IMR-90 (cell line): Measurements from ENCODE around the gene CHAF1B. TPM values are rescaled to one million over a fixed set of nuclear protein-coding genes. Genes with fewer than 3 reads are reported as not detected.
A peak's percentile ranks its signal among the peaks of the same experiment; 100 is the strongest.
"Not testable (repeated sequence)": the region's sequence is repeated elsewhere in the genome, so short reads cannot be mapped to it uniquely, and the experiment has no call there.

Experiments
- ATAC-seq: fragments of 200-7000 bp; cut with Tn5 transposase; 2 replicates; pipeline ENCODE4 v1.9.1; 2020; ENCODE audit warnings: low read depth, mild to moderate bottlenecking, moderate library complexity
- BruUV-seq: library from RNA; stranded (reverse); fragments of 400-500 nt; replicated peaks from 2 replicates; lab custom pipeline; 2021; lab: Mats Ljungman, UMichigan
- CTCF ChIA-PET: fragments of 300-600 bp; formaldehyde crosslinking; extraction: SDS; loops from one replicate; lab custom pipeline; 2021; ENCODE audit warnings: antibody characterized with exemption; lab: Yijun Ruan, JAX
- POLR2A ChIA-PET: fragments of 300-600 bp; sonication (Branson Sonifier 250); formaldehyde crosslinking; loops from one replicate; lab custom pipeline; 2022; ENCODE audit warnings: antibody characterized with exemption; ENCODE audit not compliant: unreplicated experiment; lab: Charles Lee
- DNase-seq: peaks from one replicate; pipeline ENCODE4 v3.0.0; 2013
- H2AFZ ChIP-seq: replicated peaks from 2 replicates; pipeline ENCODE3; 2013; ENCODE audit warnings: low read length, mild to moderate bottlenecking; ENCODE audit not compliant: poor library complexity
- H2AK5ac ChIP-seq: 2 replicates; pipeline ENCODE4 v1.6.1; 2013; ENCODE audit warnings: low read depth, low read length, inconsistent platforms
- H2AK9ac ChIP-seq: replicated peaks from 2 replicates; pipeline ENCODE3; 2013; ENCODE audit warnings: mild to moderate bottlenecking, low read depth, low read length, moderate library complexity; ENCODE audit not compliant: poor library complexity
- H2BK120ac ChIP-seq: 2 replicates; pipeline ENCODE4 v1.6.1; 2013; ENCODE audit warnings: low read depth, low read length, inconsistent platforms
- H2BK15ac ChIP-seq: 3 replicates; pipeline ENCODE4 v1.6.1; 2013; ENCODE audit warnings: low read depth, low read length, inconsistent platforms
- H2BK20ac ChIP-seq: 2 replicates; pipeline ENCODE4 v1.6.1; 2013; ENCODE audit warnings: low read depth, mild to moderate bottlenecking, inconsistent platforms, low read length, moderate library complexity
- H2BK5ac ChIP-seq: 2 replicates; pipeline ENCODE4 v1.6.1; 2013; ENCODE audit warnings: mild to moderate bottlenecking, low read depth, low read length, inconsistent platforms; ENCODE audit not compliant: poor library complexity, severe bottlenecking
- H3K14ac ChIP-seq: replicated peaks from 2 replicates; pipeline ENCODE4 v1.6.1; 2013; ENCODE audit warnings: low read depth, low read length, inconsistent platforms
- H3K18ac ChIP-seq: 2 replicates; pipeline ENCODE4 v1.6.1; 2013; ENCODE audit warnings: low read depth, low read length, control low read depth
- H3K23ac ChIP-seq: 2 replicates; pipeline ENCODE4 v1.6.1; 2013; ENCODE audit warnings: low read depth, low read length, inconsistent platforms
- H3K27ac ChIP-seq: 2 replicates; pipeline ENCODE4 v1.5.1; 2013; ENCODE audit warnings: mild to moderate bottlenecking, control low read depth, low read length; ENCODE audit not compliant: insufficient read depth
- H3K27me3 ChIP-seq: 2 replicates; pipeline ENCODE4 v1.6.1; 2013; ENCODE audit warnings: low read length; ENCODE audit not compliant: control insufficient read depth, insufficient read depth
- H3K36me3 ChIP-seq: 2 replicates; pipeline ENCODE4 v1.6.1; 2013; ENCODE audit warnings: low read length, mixed read lengths; ENCODE audit not compliant: control insufficient read depth, insufficient read depth
- H3K4ac ChIP-seq: 2 replicates; pipeline ENCODE4 v1.6.1; 2013; ENCODE audit warnings: low read depth, low read length, inconsistent platforms
- H3K4me1 ChIP-seq: 2 replicates; pipeline ENCODE4 v1.6.1; 2013; ENCODE audit warnings: low read length, mixed read lengths; ENCODE audit not compliant: control insufficient read depth, insufficient read depth
- H3K4me2 ChIP-seq: 2 replicates; pipeline ENCODE4 v1.6.1; 2013; ENCODE audit warnings: low read depth, mild to moderate bottlenecking, control low read depth, low read length, moderate library complexity
- H3K4me3 ChIP-seq: 2 replicates; pipeline ENCODE4 v1.5.1; 2013; ENCODE audit warnings: low read depth, mild to moderate bottlenecking, control low read depth, low read length, moderate library complexity; ENCODE audit not compliant: insufficient read depth
- H3K56ac ChIP-seq: 2 replicates; pipeline ENCODE4 v1.6.1; 2013; ENCODE audit warnings: low read length, inconsistent platforms; ENCODE audit not compliant: insufficient read depth; ENCODE audit errors: extremely low read depth
- H3K79me1 ChIP-seq, 2 experiments: 2 replicates each; pipeline ENCODE4 v1.6.1; 2013; ENCODE audit warnings: low read length in 2 of 2, inconsistent platforms in 1 of 2, low read depth in 1 of 2
- H3K9ac ChIP-seq: 2 replicates; pipeline ENCODE4 v1.6.1; 2013; ENCODE audit warnings: low read depth, low read length, control low read depth
- H3K9me1 ChIP-seq: 2 replicates; pipeline ENCODE4 v1.6.1; 2013; ENCODE audit warnings: low read length, inconsistent platforms; ENCODE audit not compliant: insufficient read depth
- H3K9me3 ChIP-seq: 2 replicates; pipeline ENCODE4 v1.6.1; 2013; ENCODE audit warnings: low read length; ENCODE audit not compliant: control insufficient read depth, insufficient read depth
- H4K20me1 ChIP-seq: 2 replicates; pipeline ENCODE4 v1.6.1; 2013; ENCODE audit warnings: low read length, inconsistent platforms; ENCODE audit not compliant: insufficient read depth
- H4K5ac ChIP-seq: 2 replicates; pipeline ENCODE4 v1.6.1; 2013; ENCODE audit warnings: mild to moderate bottlenecking, low read depth, low read length, control low read depth
- H4K8ac ChIP-seq, 2 experiments: 2 replicates each; pipeline ENCODE4 v1.6.1; 2013; ENCODE audit warnings: low read depth in 2 of 2, low read length in 2 of 2, control low read depth in 1 of 2, inconsistent platforms in 1 of 2
- H4K91ac ChIP-seq: 2 replicates; pipeline ENCODE4 v1.6.1; 2013; ENCODE audit warnings: low read depth, low read length, inconsistent platforms; ENCODE audit not compliant: insufficient read depth
- MAFK ChIP-seq: IDR thresholded peaks from 2 replicates; pipeline ENCODE4 v1.6.1; 2012; ENCODE audit warnings: low read depth, low read length, improper control_type of control experiment
- NFE2L2 ChIP-seq: fragments of 150-350 bp; IDR thresholded peaks from 2 replicates; pipeline ENCODE4 v1.6.1; 2016; ENCODE audit warnings: low read depth, mild to moderate bottlenecking, low read length
- RFX5 ChIP-seq: IDR thresholded peaks from 2 replicates; pipeline ENCODE4 v1.8.0; 2012; ENCODE audit warnings: low read depth, mild to moderate bottlenecking, low read length, moderate library complexity
- USF2 ChIP-seq: fragments of 150-350 bp; IDR thresholded peaks from 2 replicates; pipeline ENCODE4 v1.6.1; 2017; ENCODE audit warnings: mild to moderate bottlenecking, antibody characterized with exemption, low read length, low read depth
- WGBS, 2 experiments: methylation state at CpG; one replicate each; pipeline versions ENCODE4 v1.1.5 to v1.1.7; 2013; ENCODE audit warnings: missing lambda C conversion rate in 2 of 2; ENCODE audit not compliant: insufficient read length in 1 of 2; ENCODE audit errors: extremely low coverage in 2 of 2; 5-methylcytosine and 5-hydroxymethylcytosine counted together
- dilution Hi-C: fragments of 300-500 bp; cut with HindIII; formaldehyde crosslinking; loops from one replicate; pipeline ENCODE4 v1.14.3; 2018; ENCODE audit warnings: low sequenced_read_pairs; ENCODE audit not compliant: unreplicated experiment
- in situ Hi-C: fragments of 300-500 bp; cut with MboI; formaldehyde crosslinking; loops from 3 replicates; pipeline ENCODE4 v1.14.3; 2019; ENCODE audit warnings: low sequenced_read_pairs, inconsistent platforms, mixed read lengths
- intact Hi-C: fragments of 100-400 bp; cut with micrococcal nuclease; formaldehyde crosslinking; loops from 2 replicates; pipeline ENCODE4 v1.10.0; 2022
- polyA plus RNA-seq, 3 experiments: library from polyadenylated mRNA; depleted of rRNA; stranded (reverse); fragments of >200 nt; gene quantifications; 2 replicates each; pipeline ENCODE4 v1.2.3, GENCODE V29; 2012; ENCODE audit warnings: low replicate concordance in 1 of 3
- total RNA-seq: library from RNA; depleted of rRNA; stranded (reverse); fragments of >200 nt; gene quantifications from 2 replicates; pipeline ENCODE4 v1.2.3, GENCODE V29; 2012

CHAF1B gene
- total and polyA plus RNA-seq, 2 of the 4 experiments (the other 2 are of a cell fraction) = 4.5 to 6.4 TPM

DNA sequence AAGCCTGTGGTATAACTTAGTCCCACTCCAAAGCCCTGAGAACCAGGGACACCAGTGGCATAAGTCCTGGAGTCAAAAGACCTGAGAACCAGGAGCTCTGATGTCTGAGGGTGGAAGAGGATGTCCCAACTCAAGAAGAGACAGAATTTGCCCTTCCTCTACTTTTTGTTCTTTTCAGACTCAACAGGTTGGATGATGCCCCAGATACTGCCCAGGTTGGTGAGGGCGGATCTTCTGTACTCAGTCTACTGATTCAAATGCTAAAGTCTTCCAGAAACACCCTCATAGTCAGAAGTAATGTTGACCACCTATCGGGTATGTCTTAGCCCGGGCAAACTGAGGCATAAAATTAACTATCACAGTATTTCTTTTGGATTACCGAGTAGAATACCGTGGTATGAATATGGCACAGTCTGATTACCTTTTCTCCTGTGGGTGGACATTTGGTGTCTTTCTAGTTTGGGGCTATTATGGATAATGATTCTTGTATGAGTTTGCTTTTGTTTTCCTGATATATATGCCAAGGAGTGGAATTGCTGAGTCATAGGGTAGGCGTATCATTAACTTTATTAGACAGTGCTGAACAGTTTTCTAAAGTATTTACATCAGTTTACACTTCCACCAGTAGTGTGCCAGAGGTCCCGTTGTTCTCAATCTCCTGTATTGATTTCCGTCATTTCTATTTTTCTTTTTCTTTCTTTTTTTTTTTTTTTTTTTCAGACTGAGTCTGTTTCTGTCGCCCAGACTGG, 3.2 kb upstream of the CHAF1B start:
- H2AK5ac ChIP-seq = no peak overlapping the region
- no peaks in the 10 kb centered on the region for H3K9me3 ChIP-seq
- H4K91ac ChIP-seq = no peak overlapping the region
- peaks cover 10% of the 10 kb centered on the region for H3K36me3 ChIP-seq
- H3K14ac ChIP-seq = no peak overlapping the region
- H3K4me3 ChIP-seq = no peak overlapping the region
- H2BK20ac ChIP-seq = no peak overlapping the region
- H2AFZ ChIP-seq = no peak overlapping the region
- no peaks in the 10 kb centered on the region for H4K20me1 ChIP-seq
- CTCF ChIA-PET = no interaction called here
- H3K9me1 ChIP-seq = 0 out of 2 replicates have a peak, but pooled peaks cover 3% of the 10 kb centered on the region
- POLR2A ChIA-PET = no interaction called here
- in situ Hi-C loops (no loop called here), dilution Hi-C loops (no loop called here), intact Hi-C loops (no loop called here)
- no peak overlapping the region for H2BK120ac ChIP-seq
- no peak for ATAC-seq
- no peak overlapping the region for H3K27ac ChIP-seq
- H2BK15ac ChIP-seq = no peak overlapping the region
- H3K23ac ChIP-seq = no peak overlapping the region
- no peak overlapping the region for H2AK9ac ChIP-seq
- no peak overlapping the region for H2BK5ac ChIP-seq
- H3K4me2 ChIP-seq = no peak overlapping the region
- DNase-seq = peak; percentile 9
- no peak overlapping the region for H4K8ac ChIP-seq
- H3K56ac ChIP-seq = no peak overlapping the region
- no peak overlapping the region for H3K9ac ChIP-seq
- peaks cover 6% of the 10 kb centered on the region for H3K4me1 ChIP-seq
- WGBS, 2 experiments = no CpG with 5 or more reads among the region's 9 CpGs
- no peak overlapping the region for H3K4ac ChIP-seq
- H3K27me3 ChIP-seq = no peaks in the 10 kb centered on the region
- H3K79me1 ChIP-seq = peaks cover 3 to 14% of the 10 kb centered on the region in 2 experiments; a peak in 2 of 4 replicates
- BruUV-seq = no TSS peak
- no peak overlapping the region for H3K18ac ChIP-seq
- TF ChIP-seq MAFK = peak; percentile 59; the same call in 1 of the 2 replicates
- no peak for TF ChIP-seq RFX5
- TF ChIP-seq NFE2L2 = peak; percentile 94
- TF ChIP-seq USF2 = no peak
- no peak overlapping the region for H4K5ac ChIP-seq

- H3K4me2 ChIP-seq, in situ Hi-C loops, H3K9me1 ChIP-seq, H3K18ac ChIP-seq, H3K27me3 ChIP-seq, POLR2A ChIA-PET, H4K8ac ChIP-seq, H2BK20ac ChIP-seq, H2AK5ac ChIP-seq, H3K4me1 ChIP-seq, H2BK5ac ChIP-seq, H4K5ac ChIP-seq, H2AK9ac ChIP-seq, intact Hi-C loops, H3K9me3 ChIP-seq, H2AFZ ChIP-seq, H4K91ac ChIP-seq, H4K20me1 ChIP-seq, BruUV-seq, H3K27ac ChIP-seq, DNase-seq, H3K4ac ChIP-seq, H3K56ac ChIP-seq, H3K23ac ChIP-seq, H3K4me3 ChIP-seq, H2BK15ac ChIP-seq, H3K14ac ChIP-seq, H3K9ac ChIP-seq, H2BK120ac ChIP-seq, ATAC-seq, dilution Hi-C loops, H3K36me3 ChIP-seq, CTCF ChIA-PET: not testable (repeated sequence)
- peaks cover 3 to 15% of the 10 kb centered on the region in 2 experiments; a peak in 2 of 4 replicates for H3K79me1 ChIP-seq
- WGBS, 2 experiments = 100% methylated on average over 1 of the region's 10 CpGs; no CpG with 5 or more reads in 1 of the 2 experiments
Measured at GRCh38 chr21:36382722-36383121, 2.5 kb upstream of the CHAF1B start.
